Activated T-cell treated with anti-CD3 and anti-CD28 coated beads, Interleukin-2, amount 50 U/mL, for 24 hours (primary cell): ENCODE data around the gene TEX51.

ENCODE experiments used
- DNase-seq: peaks from one replicate; pipeline ENCODE4 v3.0.0-alpha.2; 2020
- H3K27ac Mint-ChIP-seq: 2 replicates; pipeline ENCODE4 v1.8.0; 2020; ENCODE audit warnings: mild to moderate bottlenecking, mixed read lengths
- H3K27me3 Mint-ChIP-seq: 2 replicates; pipeline ENCODE4 v1.8.0; 2020; ENCODE audit warnings: mixed read lengths
- H3K36me3 Mint-ChIP-seq: 2 replicates; pipeline ENCODE4 v1.8.0; 2020; ENCODE audit warnings: low read depth, mixed read lengths
- H3K4me1 Mint-ChIP-seq: 2 replicates; pipeline ENCODE4 v1.8.0; 2020; ENCODE audit warnings: low read depth, mixed read lengths
- H3K4me3 Mint-ChIP-seq: 2 replicates; pipeline ENCODE4 v1.8.0; 2020; ENCODE audit warnings: mild to moderate bottlenecking, moderate library complexity, mixed read lengths
- H3K9me3 Mint-ChIP-seq: 2 replicates; pipeline ENCODE4 v1.8.0; 2020; ENCODE audit warnings: mixed read lengths

Gene TEX51

DNA sequence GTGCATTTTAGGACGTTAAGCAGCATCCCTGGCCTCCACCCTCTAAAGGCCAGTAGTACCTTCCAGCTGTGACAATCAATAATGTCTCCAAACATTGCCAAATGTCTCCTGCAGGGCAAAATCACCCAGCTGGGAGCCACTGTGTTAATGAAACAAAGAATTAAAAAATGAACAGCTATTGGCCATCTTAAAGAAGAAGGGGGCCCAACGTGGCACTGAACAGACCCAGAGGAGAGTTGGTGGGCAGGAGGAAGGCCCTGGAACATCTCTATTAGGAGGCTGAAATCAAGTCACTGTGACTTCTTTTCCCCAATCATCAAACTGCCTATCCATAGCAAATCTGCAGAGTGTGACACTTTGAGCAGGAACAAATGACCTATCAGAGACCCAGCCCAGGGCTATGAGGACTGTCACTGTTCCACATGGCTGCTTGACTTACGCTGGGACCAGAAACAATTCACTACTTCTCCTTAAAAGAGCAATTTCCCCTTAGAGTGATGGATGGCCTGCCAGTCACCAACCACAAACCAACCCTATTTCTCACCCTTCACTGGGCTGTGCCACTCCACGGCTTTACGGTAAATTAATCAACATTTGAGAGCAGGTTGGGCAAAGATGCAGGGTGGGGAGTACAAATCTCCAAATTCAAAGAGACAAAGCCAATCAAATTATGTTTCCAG lies 35.2 kb upstream of the TEX51 start:
- H3K4me1 Mint-ChIP-seq = no peaks in the 10 kb centered on the region
- no peak overlapping the region for H3K27ac Mint-ChIP-seq
- no peak for DNase-seq
- no peak overlapping the region for H3K4me3 Mint-ChIP-seq
- H3K27me3 Mint-ChIP-seq = peaks cover 12% of the 10 kb centered on the region
- peaks cover 2% of the 10 kb centered on the region for H3K9me3 Mint-ChIP-seq
- no peaks in the 10 kb centered on the region for H3K36me3 Mint-ChIP-seq

DNA sequence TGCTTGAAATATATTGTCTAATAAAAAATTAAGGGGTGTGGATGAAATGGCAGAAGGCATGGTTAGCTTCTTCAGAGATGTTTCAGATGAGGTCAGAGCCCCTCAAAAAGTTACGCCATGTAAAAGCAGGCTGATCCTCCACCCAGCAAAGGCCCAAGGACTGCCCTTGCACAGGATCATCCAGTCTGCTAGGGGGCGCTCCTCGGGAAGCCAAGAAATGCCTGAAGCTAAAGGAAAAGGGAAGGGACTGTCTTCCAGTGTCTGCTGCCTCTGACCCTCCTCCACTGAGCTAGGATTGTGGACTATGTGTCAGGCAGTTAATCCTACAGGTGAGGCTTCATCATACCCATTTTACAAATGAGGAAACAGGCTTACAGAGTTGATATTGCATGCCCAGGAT lies 33.8 kb upstream of the TEX51 start:
- no peak overlapping the region for H3K27ac Mint-ChIP-seq
- no peak for DNase-seq
- H3K4me1 Mint-ChIP-seq = no peaks in the 10 kb centered on the region
- H3K27me3 Mint-ChIP-seq = peaks cover 12% of the 10 kb centered on the region
- H3K9me3 Mint-ChIP-seq = peaks cover 2% of the 10 kb centered on the region
- H3K4me3 Mint-ChIP-seq = no peak overlapping the region
- H3K36me3 Mint-ChIP-seq = no peaks in the 10 kb centered on the region

DNA sequence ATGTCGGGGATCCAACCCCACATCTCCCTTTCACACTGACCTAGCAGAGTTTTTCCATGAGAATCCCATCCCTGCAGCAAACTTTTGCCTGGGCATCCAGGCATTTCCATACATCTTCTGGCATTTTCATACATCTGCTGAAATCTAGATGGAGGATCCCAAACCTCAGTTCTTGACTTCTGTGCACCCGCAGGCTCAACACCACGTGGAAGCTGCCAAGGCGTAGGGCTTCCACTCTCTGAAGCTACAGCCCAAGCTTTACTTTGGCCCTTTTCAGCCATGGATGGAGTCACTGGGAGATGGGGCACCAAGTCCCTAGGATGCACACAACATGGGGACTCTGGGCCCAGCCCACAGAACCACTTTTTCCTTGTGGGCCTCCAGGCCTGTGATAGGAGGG lies 32.2 kb upstream of the TEX51 start:
- no peaks in the 10 kb centered on the region for H3K4me1 Mint-ChIP-seq
- no peak overlapping the region for H3K27ac Mint-ChIP-seq
- H3K27me3 Mint-ChIP-seq = peaks cover 12% of the 10 kb centered on the region
- H3K4me3 Mint-ChIP-seq = no peak overlapping the region
- no peaks in the 10 kb centered on the region for H3K36me3 Mint-ChIP-seq
- peaks cover 2% of the 10 kb centered on the region for H3K9me3 Mint-ChIP-seq
- no peak for DNase-seq

DNA sequence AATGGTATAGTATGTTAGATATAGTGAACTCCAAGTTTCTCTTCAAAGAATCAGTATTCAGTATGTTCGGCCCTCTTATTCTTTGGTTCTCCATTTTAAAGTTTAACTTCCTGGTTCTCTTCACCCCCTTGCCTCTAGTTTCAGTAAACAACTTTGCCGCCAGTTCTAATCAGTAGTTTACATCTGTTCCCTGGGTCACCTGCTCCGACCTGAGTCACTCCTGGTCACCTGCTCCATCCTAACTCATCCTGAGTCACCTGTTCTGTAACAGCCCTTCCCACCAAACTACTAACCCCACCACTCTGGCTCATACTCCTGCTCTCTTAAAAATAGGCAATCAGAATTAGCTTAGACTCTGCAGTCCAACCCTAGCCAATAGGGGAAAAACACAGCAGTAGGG lies 23.7 kb upstream of the TEX51 start:
- Mint-ChIP-seq H3K4me1 (no peaks in the 10 kb centered on the region), H3K36me3 (no peaks in the 10 kb centered on the region), H3K27me3 (no peaks in the 10 kb centered on the region), H3K27ac (no peak overlapping the region), H3K9me3 (peaks cover 21% of the 10 kb centered on the region), H3K4me3 (no peak overlapping the region)
- DNase-seq = no peak

DNA sequence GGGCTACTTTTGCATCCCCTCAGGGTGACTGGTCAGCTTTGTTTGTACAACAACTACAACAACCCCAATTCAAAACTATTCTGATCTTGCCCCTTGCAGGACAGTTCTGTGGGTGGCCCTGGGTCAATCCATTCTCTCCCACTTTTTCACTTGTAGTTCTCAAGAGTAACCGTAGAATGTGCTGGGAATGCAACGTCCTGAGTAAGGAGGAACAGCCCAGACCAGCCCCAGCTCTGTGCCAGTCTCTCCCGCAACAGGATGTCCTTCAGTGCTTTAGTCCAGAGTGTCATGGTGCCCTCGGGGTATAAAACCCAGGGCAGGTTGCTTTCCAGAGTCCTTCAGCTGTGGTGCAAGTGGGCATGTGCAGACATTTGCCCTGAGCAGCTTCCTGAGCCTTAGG lies 22.1 kb upstream of the TEX51 start:
- Mint-ChIP-seq H3K27me3 (no peaks in the 10 kb centered on the region), H3K36me3 (no peaks in the 10 kb centered on the region), H3K27ac (no peak overlapping the region), H3K4me3 (no peak overlapping the region), H3K9me3 (peaks cover 21% of the 10 kb centered on the region), H3K4me1 (no peaks in the 10 kb centered on the region)
- no peak for DNase-seq

DNA sequence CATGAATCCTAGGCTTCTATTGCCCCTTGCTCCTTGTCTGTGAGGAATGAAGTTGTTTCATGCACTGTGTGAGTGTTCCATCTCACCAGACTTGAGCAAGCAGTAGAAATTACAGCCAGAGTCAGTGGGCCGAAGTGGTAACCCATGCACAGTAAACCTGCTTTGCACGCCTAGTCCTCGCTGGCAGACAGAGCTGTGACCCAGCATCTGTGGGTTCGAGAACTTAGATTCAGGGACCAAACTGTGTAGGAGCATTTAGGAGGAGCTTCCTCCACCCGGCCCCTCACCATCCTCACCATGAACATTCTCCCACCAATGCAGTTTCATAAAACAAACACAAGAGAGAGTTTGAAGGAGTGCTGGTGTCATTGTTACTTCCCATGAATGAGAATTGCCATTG lies 21.6 kb upstream of the TEX51 start:
- Mint-ChIP-seq H3K36me3 (no peaks in the 10 kb centered on the region), H3K27me3 (no peaks in the 10 kb centered on the region), H3K27ac (no peak overlapping the region), H3K9me3 (peaks cover 21% of the 10 kb centered on the region), H3K4me3 (no peak overlapping the region), H3K4me1 (no peaks in the 10 kb centered on the region)
- DNase-seq = no peak

- H3K27ac Mint-ChIP-seq = no peak overlapping the region
- H3K9me3 Mint-ChIP-seq = peaks cover 21% of the 10 kb centered on the region
- no peak for DNase-seq
- H3K36me3 Mint-ChIP-seq = no peaks in the 10 kb centered on the region
- no peak overlapping the region for H3K4me3 Mint-ChIP-seq
- no peaks in the 10 kb centered on the region for H3K4me1 Mint-ChIP-seq
- no peaks in the 10 kb centered on the region for H3K27me3 Mint-ChIP-seq
Observed at GRCh38 chr2:126877861-126878565, 20.7 kb upstream of the TEX51 start.

GRCh38 chr2:126878601-126879000 lies 20.1 kb upstream of the TEX51 start:
- DNase-seq = no peak
- no peak overlapping the region for H3K4me3 Mint-ChIP-seq
- H3K27me3 Mint-ChIP-seq = no peaks in the 10 kb centered on the region
- peaks cover 18% of the 10 kb centered on the region for H3K9me3 Mint-ChIP-seq
- H3K27ac Mint-ChIP-seq = no peak overlapping the region
- H3K4me1 Mint-ChIP-seq = no peaks in the 10 kb centered on the region
- H3K36me3 Mint-ChIP-seq = no peaks in the 10 kb centered on the region

DNA sequence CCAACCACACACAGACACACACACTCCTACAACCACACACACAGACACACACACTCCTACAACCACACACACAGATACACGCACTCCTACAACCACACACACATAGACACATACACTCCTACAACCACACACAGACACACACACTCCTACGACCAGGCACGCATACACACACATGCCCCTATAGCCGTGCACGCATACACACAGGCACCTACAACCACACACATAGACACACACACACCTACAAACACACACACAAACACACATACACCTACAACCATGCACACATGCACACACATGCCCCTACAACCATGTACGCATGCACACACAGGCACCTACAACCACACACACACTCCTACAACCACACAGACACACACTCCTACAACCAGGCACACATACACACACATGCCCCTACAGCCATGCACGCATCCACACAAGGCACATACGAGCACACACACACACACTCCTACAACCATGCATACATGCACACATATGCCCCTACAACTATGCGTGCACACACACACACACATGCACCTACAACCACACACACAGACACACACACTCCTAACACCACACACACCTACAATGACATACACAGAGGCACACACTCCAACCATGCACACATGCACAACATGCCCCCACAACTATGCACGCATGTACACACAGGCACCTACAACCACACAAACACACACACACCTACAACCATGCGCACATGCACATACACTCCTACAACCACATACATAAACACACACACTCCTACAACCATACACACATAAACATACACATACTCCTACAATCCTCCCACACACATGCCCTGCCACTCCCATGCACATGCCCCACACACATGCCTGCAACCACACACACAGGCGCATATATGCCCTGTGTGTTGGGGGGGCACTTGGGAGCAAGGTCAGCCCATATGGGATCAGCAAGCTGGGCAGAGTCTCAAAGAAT lies 19.1 kb upstream of the TEX51 start:
- H3K27me3 Mint-ChIP-seq = no peaks in the 10 kb centered on the region

DNA sequence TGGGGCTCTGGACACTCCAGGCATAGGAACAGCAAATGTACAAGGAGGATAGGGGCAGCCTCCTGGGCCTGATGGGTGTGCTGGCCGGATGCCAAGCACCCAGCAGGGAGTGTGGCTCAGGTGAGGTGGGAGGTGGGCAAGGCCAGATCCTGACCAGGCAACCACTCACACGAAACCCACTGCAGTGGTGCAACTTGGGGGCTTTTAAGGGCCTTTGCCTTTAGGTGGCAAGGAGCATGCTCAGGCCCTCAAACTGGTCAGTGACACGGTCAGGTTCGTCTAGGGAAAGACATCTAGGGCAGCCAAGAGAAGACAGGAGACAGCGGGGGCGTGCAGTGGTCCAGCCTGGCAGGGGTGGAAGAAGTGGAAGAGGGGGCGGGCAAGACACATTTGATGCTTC lies 18.4 kb upstream of the TEX51 start:
- H3K36me3 Mint-ChIP-seq = no peaks in the 10 kb centered on the region
- DNase-seq = no peak
- H3K27me3 Mint-ChIP-seq = no peaks in the 10 kb centered on the region
- no peaks in the 10 kb centered on the region for H3K4me1 Mint-ChIP-seq
- H3K4me3 Mint-ChIP-seq = no peak overlapping the region
- peaks cover 7% of the 10 kb centered on the region for H3K9me3 Mint-ChIP-seq
- no peak overlapping the region for H3K27ac Mint-ChIP-seq

More for the DNA sequence above, 19.1 kb upstream of the TEX51 start:
- H3K4me1 Mint-ChIP-seq = no peaks in the 10 kb centered on the region
- H3K4me3 Mint-ChIP-seq = no peak overlapping the region
- no peak overlapping the region for H3K27ac Mint-ChIP-seq
- H3K36me3 Mint-ChIP-seq = no peaks in the 10 kb centered on the region
- DNase-seq = no peak
- H3K9me3 Mint-ChIP-seq = peaks cover 14% of the 10 kb centered on the region

DNA sequence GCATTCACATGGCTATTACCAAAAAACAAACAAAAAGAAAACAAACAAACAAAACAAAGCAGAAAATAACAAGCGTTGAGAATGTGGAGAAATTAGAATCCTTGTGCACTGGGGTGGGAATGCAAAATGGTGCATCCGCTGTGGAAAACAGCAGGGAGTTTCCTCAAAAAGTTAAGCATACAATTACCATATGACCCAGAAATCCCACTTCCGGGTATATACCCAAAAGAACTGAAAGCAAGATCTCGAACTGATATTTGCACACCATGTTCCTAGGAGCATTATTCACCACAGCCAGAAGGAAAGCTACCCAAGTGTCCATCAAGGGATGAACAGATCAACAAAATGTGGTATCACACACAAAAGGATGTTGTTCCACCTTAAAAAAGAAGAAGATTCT lies 17.9 kb upstream of the TEX51 start:
- Mint-ChIP-seq H3K9me3 (peaks cover 2% of the 10 kb centered on the region), H3K4me1 (no peaks in the 10 kb centered on the region), H3K27me3 (no peaks in the 10 kb centered on the region), H3K27ac (no peak overlapping the region), H3K36me3 (no peaks in the 10 kb centered on the region), H3K4me3 (no peak overlapping the region)
- DNase-seq = no peak

DNA sequence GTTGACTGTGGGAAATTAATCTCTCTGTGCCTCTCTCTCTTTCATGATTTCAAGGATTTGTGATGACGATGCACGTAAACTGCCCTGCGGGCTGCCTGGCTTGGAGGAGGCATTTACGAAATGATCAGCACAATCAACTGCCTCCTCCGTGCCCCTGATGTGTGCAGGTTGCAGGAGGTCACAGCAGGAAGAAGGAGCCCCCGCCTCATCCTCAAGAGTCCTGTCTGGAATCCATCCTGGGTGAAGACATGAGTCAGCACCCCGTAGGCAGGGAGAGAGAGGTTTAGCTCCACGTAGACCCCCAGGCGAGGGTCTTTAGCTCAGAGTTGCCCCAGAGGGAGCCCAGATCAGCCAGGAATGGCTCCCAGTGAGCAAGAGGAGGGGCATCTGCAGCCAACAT lies 17.1 kb upstream of the TEX51 start:
- peaks cover 2% of the 10 kb centered on the region for H3K4me1 Mint-ChIP-seq
- no peaks in the 10 kb centered on the region for H3K9me3 Mint-ChIP-seq
- H3K36me3 Mint-ChIP-seq = no peaks in the 10 kb centered on the region
- peaks cover 3% of the 10 kb centered on the region for H3K27me3 Mint-ChIP-seq
- no peak overlapping the region for H3K4me3 Mint-ChIP-seq
- no peak overlapping the region for H3K27ac Mint-ChIP-seq
- DNase-seq = no peak

DNA sequence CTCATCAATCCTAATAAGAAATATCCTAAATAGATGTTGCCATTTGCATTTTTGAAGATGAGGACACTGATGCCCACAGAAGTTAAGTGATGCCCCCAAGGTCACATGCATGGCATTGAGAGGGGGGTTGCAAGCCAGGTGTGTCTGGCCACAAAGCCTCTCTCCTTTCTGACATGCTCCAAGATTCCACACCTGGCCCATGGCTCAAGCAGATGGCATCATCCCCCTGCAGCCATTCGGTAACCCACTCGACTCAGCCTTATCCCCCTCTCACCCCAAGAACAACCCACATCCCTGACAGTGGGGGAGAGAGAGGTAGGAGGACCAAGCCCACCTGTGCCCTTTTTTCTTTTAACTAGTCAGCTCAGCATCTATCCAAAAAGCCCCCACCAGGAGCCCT lies 16.5 kb upstream of the TEX51 start:
- Mint-ChIP-seq H3K9me3 (no peaks in the 10 kb centered on the region), H3K4me3 (no peak overlapping the region), H3K27me3 (peaks cover 9% of the 10 kb centered on the region), H3K4me1 (peaks cover 6% of the 10 kb centered on the region), H3K27ac (no peak overlapping the region), H3K36me3 (no peaks in the 10 kb centered on the region)
- no peak for DNase-seq

- Mint-ChIP-seq H3K36me3 (no peaks in the 10 kb centered on the region), H3K4me3 (no peak overlapping the region), H3K9me3 (no peaks in the 10 kb centered on the region), H3K27me3 (peaks cover 17% of the 10 kb centered on the region), H3K4me1 (peaks cover 6% of the 10 kb centered on the region), H3K27ac (no peak overlapping the region)
- no peak for DNase-seq
Observed at GRCh38 chr2:126882736-126883665, 15.7 kb upstream of the TEX51 start.
